ENCODE data around the gene FDXR.

The FDXR gene

DNA sequence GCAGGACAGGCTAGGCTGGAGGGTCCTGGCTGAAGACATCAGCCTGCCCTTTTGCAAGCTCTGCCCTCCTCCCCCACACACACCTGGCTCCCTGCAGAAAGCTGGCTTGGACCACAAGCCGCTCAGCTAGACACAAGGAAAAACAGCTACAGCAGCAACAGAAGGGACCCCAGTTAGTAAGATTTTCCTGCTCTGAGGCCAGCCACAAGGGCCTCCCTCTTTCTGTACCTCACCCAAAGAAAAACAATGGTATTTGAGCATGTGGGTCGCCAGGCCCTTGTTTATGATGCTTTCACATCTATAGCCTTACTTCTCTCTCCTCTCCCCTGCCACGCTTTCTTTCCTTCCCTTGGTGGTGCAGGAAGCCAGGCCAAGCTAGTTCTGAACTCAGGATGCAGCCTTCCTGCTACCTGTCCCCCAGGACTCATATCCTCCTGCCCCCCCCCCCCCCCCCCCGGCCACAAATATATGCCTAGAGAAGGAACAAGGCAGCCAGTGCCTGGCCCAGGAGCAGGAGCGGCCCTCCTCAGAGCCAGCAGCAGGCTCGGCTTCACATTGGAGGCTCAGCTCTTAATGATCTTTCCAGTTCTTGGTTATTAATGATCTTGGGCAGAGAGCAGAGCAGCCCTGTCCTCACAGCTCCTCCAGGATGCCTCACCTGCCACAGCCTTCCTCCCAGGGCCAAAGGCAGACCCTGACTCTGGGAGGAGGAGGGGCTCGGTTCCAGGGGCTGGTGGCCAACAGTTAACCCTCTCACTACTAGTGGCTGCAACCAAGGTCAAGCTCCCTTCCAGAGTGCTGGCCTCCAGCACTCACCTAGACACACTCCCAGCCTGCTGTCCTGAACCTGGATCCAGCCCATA lies 32.6 kb downstream of the FDXR start:
- TF ChIP-seq, protein P1, sequence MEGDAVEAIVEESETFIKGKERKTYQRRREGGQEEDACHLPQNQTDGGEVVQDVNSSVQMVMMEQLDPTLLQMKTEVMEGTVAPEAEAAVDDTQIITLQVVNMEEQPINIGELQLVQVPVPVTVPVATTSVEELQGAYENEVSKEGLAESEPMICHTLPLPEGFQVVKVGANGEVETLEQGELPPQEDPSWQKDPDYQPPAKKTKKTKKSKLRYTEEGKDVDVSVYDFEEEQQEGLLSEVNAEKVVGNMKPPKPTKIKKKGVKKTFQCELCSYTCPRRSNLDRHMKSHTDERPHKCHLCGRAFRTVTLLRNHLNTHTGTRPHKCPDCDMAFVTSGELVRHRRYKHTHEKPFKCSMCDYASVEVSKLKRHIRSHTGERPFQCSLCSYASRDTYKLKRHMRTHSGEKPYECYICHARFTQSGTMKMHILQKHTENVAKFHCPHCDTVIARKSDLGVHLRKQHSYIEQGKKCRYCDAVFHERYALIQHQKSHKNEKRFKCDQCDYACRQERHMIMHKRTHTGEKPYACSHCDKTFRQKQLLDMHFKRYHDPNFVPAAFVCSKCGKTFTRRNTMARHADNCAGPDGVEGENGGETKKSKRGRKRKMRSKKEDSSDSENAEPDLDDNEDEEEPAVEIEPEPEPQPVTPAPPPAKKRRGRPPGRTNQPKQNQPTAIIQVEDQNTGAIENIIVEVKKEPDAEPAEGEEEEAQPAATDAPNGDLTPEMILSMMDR (IDR thresholded peaks at IDR 0.05; ENCODE audit: borderline replicate concordance, insufficient read depth, low read depth, low read length), result no peak

DNA sequence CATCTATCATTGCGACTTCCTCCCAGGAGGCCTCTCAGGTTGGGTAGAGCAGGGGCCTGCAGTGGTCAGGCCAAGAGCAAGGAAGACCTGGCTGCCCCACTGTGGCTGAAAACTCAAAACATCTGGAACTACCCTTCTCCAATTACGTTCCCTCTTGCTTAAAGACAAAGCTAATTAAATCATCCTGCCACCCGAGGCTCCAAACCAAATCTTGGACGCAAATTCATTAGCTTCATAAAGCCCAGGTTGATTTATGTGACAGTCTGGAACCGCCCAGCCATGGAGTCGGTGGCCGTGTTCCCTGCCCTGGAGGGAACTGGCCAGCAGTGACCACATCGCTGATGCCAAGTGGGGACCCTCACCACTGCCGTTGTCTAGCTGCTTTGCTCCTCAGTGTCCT lies 34.5 kb downstream of the FDXR start:
- no peak overlapping the region for H3K4me3 ChIP-seq (ENCODE audit: low read depth, low read length)
- TF ChIP-seq, protein P1 (IDR thresholded peaks at IDR 0.05; ENCODE audit: borderline replicate concordance, insufficient read depth, low read depth, low read length), result no peak

More for the DNA sequence above, 32.6 kb downstream of the FDXR start:
- no peak overlapping the region for H3K4me3 ChIP-seq (ENCODE audit: low read depth, low read length)

DNA sequence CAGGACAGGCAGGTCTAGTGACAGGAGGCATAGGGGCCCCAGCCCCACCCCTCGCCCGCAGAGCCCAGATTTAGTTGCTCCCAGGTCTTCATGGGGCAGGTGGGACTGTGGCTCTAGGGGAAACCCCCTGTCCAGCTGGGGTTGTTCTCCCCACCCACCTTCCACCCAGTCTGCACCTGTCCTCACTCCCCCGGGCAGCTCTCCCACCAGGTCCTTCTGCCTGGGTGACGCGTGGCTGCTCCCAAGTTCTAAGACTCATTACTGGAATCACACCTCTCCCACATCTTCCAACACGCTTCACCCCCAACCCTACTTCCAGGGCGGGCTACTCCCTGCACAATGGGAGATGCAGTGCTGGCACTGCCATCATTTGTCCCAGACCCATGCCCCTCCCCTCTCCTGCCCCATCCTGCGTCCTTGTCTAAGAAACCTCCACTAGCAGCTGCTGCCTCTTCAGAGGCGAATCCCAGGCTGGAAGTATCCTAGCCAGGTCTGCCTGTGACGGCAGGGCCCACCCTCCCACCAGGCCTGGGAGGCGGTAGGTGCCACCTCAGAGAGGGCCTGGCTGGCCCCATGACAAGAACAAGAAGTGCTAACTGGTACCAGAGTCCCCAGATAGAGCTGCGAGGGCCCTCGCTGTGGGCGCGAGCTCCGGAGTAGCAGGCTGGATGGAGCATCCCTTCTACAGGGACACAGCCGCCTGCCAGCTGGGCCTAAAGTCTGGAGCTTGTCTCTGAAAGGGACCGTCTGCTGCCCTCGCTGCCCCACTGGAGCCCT lies 35.9 kb downstream of the FDXR start:
- TF ChIP-seq, protein P1 (IDR thresholded peaks at IDR 0.05; ENCODE audit: borderline replicate concordance, insufficient read depth, low read depth, low read length), result no peak
- no peak overlapping the region for H3K4me3 ChIP-seq (ENCODE audit: low read depth, low read length)

DNA sequence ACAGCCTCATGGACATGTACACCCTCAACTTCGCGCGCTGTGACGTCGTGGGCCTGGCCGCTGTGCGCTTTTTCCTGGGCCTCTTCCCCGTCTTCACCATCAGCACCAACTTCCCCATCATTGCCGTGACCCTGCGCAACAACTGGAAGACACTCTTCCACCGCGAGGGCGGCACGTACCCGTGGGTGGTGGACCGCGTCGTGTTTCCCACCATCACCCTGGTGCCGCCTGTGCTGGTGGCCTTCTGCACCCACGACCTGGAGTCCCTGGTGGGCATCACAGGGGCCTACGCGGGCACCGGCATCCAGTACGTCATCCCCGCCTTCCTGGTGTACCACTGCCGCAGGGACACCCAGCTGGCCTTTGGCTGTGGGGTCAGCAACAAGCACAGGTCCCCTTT lies 36.6 kb downstream of the FDXR start:
- TF ChIP-seq, protein P1 (IDR thresholded peaks at IDR 0.05; ENCODE audit: borderline replicate concordance, insufficient read depth, low read depth, low read length), result no peak
- H3K4me3 ChIP-seq (ENCODE audit: low read depth, low read length), result no peak overlapping the region

DNA sequence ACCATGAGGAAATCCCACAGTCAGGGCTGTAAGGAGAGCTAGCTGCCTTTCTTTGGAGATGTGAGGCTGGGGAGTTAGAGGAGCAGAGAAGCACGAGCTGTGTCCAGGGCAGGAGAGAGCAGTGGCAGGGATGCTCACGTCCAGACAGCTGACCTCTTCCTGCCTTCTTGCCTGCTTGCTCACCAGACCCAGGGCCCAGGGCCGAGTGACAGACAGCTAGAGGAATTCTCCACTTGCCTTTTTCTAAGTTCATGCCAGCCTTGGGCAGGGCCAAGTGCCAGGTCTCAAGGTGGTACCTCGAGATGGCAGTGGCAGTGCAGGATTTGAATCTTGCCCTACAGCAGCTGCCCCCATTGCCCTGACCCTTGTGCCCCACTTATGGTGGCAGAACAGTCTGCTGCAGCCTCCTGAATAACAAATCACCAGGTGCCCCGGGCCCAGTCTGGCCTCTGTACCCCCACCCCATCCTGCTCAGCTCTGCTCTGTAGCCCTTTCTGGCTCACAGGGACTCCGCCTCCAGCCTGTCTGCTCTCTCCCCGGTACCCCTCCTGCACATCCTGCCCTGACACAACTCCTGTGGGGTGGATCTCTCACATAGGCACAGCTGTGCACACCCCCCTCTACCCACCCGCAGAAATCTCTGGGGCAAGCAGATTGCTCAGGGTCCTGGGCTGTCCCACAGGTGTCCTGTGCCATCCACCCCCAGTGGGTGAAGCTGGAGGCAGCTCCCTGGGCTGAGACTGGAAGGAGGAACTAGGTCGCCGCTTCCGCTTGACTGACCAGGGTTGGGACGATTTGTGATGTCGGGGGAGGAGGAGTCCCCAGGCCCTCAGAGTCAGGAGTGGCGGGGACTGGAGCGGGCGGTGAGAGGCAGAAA lies 39.1 kb downstream of the FDXR start:
- TF ChIP-seq, protein P1 (IDR thresholded peaks at IDR 0.05; ENCODE audit: borderline replicate concordance, insufficient read depth, low read depth, low read length), result no peak
- no peak overlapping the region for H3K4me3 ChIP-seq (ENCODE audit: low read depth, low read length)

DNA sequence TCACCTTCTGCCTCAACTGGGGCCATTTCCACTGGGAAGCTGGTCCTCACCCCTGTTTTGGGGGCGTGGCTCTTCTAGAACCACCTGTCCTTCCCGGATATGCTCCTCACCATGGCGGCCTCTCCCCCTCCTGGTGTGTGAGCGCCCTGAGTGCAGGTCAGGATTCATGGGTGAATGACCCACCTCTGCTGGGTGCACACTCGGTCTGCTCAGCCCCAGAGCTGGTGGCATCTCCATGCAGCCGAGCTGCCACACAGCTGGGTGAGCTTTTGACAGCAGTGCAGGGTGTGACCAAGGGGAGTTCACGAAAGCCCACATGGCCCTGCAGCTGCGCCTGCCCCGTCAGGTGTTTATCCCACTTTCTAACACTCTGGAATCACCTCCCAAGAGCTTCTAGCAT lies 40.4 kb downstream of the FDXR start:
- TF ChIP-seq, protein P1 (IDR thresholded peaks at IDR 0.05; ENCODE audit: borderline replicate concordance, insufficient read depth, low read depth, low read length), result no peak
- no peak overlapping the region for H3K4me3 ChIP-seq (ENCODE audit: low read depth, low read length)

All from GM12875 (cell line).